Vagina (tissue), 2 donors: ENCODE data around the gene TRAPPC1. TPM values are rescaled to one million over a fixed set of nuclear protein-coding genes. Genes with fewer than 3 reads are reported as not detected.

Experiments used
- DNase-seq, 2 donors: peaks; one replicate each; pipeline ENCODE4 v3.0.0-alpha.2; 2017; ENCODE audit errors: extremely low spot score in 2 of 2
- H3K27ac ChIP-seq: fragments of 200-600 bp; sonication (generic); one replicate; pipeline ENCODE4 v1.5.1; 2019
- H3K27me3 ChIP-seq: fragments of 200-600 bp; sonication (generic); one replicate; pipeline ENCODE4 v1.5.1; 2019
- H3K36me3 ChIP-seq, 2 donors: fragments of 200-600 bp; sonication (generic); one replicate each; pipeline ENCODE4 v1.5.1; 2017 to 2019
- H3K4me1 ChIP-seq: fragments of 200-600 bp; sonication (generic); one replicate; pipeline ENCODE4 v1.5.1; 2019
- H3K4me3 ChIP-seq, 2 donors: fragments of 200-600 bp; sonication (generic); 1 replicate in 1 of 2; 2 replicates in 1 of 2; pipeline ENCODE4 v1.5.1; 2016 to 2019
- H3K9me3 ChIP-seq: fragments of 200-600 bp; sonication (generic); one replicate; pipeline ENCODE4 v1.5.1; 2019
- POLR2A ChIP-seq, 2 donors: fragments of 450-650 bp; IDR thresholded peaks; one replicate each; pipeline ENCODE4 v1.6.1; 2017; ENCODE audit warnings: antibody characterized with exemption in 2 of 2, mild to moderate bottlenecking in 2 of 2, moderate library complexity in 2 of 2
- POLR2AphosphoS5 ChIP-seq, 2 donors: sonication (generic); formaldehyde crosslinking; IDR thresholded peaks; one replicate each; pipeline ENCODE4 v1.9.0; 2017; ENCODE audit warnings: antibody characterized with exemption in 2 of 2, mild to moderate bottlenecking in 2 of 2, low read depth in 1 of 2; ENCODE audit not compliant: insufficient read depth in 1 of 2
- intact Hi-C: fragments of 100-400 bp; cut with DNase I; formaldehyde crosslinking; loops from one replicate; pipeline ENCODE4 v1.15.1; 2023
- total RNA-seq: library from RNA; depleted of rRNA; stranded (reverse); fragments of >200 nt; gene quantifications from one replicate; pipeline ENCODE4 v1.2.3, GENCODE V29; 2016
- TF ChIP-seq, protein P1 (sequence below), 3 experiments: fragments of 450-650 bp in 2 of 3; fragments of 200-600 bp in 1 of 3; sonication (generic) in 1 of 3; IDR thresholded peaks; one replicate each; pipeline ENCODE4 v1.5.1; 2017 to 2019; ENCODE audit warnings: antibody characterized with exemption in 3 of 3, mild to moderate bottlenecking in 2 of 3, moderate library complexity in 2 of 3

TRAPPC1 gene
- total RNA-seq, 1 donor from 2014 or later, result 74.4 TPM

DNA sequence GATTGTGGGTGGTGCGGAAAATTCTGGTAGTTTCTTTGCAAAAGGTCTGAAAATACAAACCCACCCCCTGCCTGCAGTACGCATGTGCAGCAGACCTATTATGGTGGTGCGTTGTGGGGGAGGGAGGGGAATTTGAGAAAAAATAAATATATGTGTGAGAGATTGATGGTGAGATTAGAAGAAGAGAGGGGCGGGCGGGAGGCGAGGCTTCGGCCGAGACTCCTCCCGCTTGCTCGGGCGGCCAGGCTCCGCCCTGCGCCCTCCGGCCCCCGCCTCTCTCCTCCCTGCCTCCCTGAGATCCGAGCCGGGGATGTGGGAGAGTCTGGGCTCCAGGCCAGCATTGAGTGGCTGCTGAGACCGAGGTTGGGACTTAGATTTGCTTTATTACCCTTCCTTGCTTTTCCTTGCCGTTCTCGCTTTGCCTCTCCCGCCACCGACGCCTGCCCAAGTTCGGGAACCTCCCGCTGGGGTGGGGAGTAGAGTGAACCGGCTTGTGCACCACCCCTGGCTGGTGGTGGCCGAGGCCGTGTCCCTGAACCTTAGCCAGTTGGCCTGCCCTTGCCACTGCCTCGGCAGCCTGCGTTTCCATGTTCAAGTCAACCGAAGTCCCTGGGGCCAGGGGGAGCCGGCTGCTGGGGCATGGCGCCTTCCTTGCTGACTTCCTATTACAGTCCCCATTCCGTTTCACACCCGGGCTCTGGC lies 44.1 kb downstream of the TRAPPC1 start:
- no peaks in the 10 kb centered on the region for H3K27me3 ChIP-seq
- H3K9me3 ChIP-seq, result no peaks in the 10 kb centered on the region
- DNase-seq, result peak in 1 of 2 donors; percentile 95
- H3K4me1 ChIP-seq, result peaks cover 49% of the 10 kb centered on the region
- TF ChIP-seq POLR2AphosphoS5 (IDR thresholded peaks at IDR 0.05; ENCODE audit: insufficient read depth in 1 of 2, low read depth in 1 of 2) (peak; percentile 68 to 87), POLR2A (IDR thresholded peaks at IDR 0.05) (peak in 1 of 2 donors; percentile 40)
- TF ChIP-seq, protein P1, sequence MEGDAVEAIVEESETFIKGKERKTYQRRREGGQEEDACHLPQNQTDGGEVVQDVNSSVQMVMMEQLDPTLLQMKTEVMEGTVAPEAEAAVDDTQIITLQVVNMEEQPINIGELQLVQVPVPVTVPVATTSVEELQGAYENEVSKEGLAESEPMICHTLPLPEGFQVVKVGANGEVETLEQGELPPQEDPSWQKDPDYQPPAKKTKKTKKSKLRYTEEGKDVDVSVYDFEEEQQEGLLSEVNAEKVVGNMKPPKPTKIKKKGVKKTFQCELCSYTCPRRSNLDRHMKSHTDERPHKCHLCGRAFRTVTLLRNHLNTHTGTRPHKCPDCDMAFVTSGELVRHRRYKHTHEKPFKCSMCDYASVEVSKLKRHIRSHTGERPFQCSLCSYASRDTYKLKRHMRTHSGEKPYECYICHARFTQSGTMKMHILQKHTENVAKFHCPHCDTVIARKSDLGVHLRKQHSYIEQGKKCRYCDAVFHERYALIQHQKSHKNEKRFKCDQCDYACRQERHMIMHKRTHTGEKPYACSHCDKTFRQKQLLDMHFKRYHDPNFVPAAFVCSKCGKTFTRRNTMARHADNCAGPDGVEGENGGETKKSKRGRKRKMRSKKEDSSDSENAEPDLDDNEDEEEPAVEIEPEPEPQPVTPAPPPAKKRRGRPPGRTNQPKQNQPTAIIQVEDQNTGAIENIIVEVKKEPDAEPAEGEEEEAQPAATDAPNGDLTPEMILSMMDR (IDR thresholded peaks at IDR 0.05), result no peak
- peaks cover 0 to 19% of the 10 kb centered on the region in 2 donors for H3K36me3 ChIP-seq
- peak overlapping the region; percentile 56 to 86 for H3K4me3 ChIP-seq
- H3K27ac ChIP-seq, result peak overlapping the region; percentile 98
- intact Hi-C loops, result loop anchor here (5.0 kb wide), 1 partner anchor 35 kb away; no protein-coding TSS in a partner anchor

DNA sequence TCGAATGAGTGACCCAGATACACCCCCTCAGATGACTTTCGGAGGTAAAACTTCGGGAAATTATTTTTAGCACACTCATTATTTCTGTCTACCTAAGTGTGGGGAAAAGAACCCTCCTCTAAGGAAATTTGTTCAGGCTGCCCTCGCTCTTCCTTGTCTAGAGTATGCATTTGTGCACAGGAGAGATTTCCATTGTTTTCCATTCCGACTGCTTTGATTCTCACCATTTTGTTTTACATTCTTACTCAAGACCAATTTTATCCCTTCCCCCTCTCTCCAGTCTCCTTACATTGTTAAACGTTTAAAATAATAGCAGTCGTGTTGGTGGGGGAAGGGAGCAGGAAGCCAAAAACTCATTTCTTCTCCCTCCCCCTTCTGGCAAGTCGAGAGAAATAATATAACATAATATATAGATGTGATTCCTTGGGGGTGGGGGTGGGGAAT lies 44.7 kb downstream of the TRAPPC1 start:
- peak overlapping the region; percentile 98 for H3K27ac ChIP-seq
- peak overlapping the region; percentile 56 to 86 for H3K4me3 ChIP-seq
- H3K27me3 ChIP-seq, result no peaks in the 10 kb centered on the region
- H3K9me3 ChIP-seq, result no peaks in the 10 kb centered on the region
- no peak for DNase-seq
- intact Hi-C loops, result loop anchor here (5.0 kb wide), 1 partner anchor 35 kb away; no protein-coding TSS in a partner anchor
- H3K4me1 ChIP-seq, result peaks cover 55% of the 10 kb centered on the region
- TF ChIP-seq, protein P1 (IDR thresholded peaks at IDR 0.05), result no peak
- TF ChIP-seq POLR2AphosphoS5 (IDR thresholded peaks at IDR 0.05; ENCODE audit: insufficient read depth in 1 of 2, low read depth in 1 of 2), result no peak
- peaks cover 0 to 16% of the 10 kb centered on the region in 2 donors for H3K36me3 ChIP-seq

DNA sequence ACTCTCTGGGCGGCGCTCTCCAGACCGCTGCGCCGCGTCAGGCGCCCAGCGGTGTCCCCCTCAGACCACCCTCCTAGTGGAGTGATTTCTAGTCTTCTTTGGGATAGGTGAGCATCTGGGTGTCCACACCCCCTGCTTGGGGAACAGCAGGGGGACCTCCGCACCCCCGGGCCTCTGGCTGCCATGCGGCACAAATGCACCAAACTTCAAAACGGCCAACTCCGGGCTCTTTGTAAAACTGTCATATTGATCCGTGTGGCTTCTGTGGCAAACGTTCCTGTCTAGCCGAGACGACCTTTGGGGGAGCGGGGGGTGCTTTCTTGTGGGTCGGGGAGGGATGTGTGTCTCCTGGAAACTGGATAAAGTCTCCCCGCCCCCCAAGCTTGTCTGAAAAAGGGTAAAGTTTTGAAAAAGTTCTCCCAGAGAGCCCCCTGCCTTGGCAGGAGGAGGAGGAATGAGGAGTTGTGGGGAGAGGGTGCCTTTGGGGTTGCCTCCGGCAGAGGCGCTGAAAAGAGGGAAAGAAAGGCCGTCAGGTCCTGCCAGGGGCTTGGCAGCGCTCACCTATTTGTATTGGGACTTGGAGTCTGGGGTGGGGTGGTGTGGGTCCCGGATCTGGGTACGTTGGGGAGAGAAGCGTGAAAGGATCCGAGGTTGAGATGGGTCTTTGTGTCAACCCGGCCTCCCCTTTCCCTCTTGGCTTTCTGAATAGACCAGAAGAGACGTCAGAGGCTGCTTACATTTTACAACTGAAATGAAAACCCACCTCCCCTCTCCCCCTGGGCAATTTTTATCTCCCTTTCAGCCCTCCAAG lies 45.3 kb downstream of the TRAPPC1 start:
- no peak for TF ChIP-seq POLR2A (IDR thresholded peaks at IDR 0.05)
- TF ChIP-seq, protein P1 (IDR thresholded peaks at IDR 0.05), result no peak
- no peak for TF ChIP-seq POLR2AphosphoS5 (IDR thresholded peaks at IDR 0.05; ENCODE audit: insufficient read depth in 1 of 2, low read depth in 1 of 2)
- Histone ChIP-seq H3K9me3 (no peaks in the 10 kb centered on the region), H3K27ac (peak overlapping the region; percentile 98), H3K4me1 (peaks cover 61% of the 10 kb centered on the region), H3K4me3 (peak overlapping the region; percentile 56 to 86), H3K27me3 (no peaks in the 10 kb centered on the region), H3K36me3 (peaks cover 0 to 10% of the 10 kb centered on the region in 2 donors)
- intact Hi-C loops, result loop anchor here (5.0 kb wide), 1 partner anchor 34 kb away; no protein-coding TSS in a partner anchor
- DNase-seq, result peak in 1 of 2 donors; percentile 90

DNA sequence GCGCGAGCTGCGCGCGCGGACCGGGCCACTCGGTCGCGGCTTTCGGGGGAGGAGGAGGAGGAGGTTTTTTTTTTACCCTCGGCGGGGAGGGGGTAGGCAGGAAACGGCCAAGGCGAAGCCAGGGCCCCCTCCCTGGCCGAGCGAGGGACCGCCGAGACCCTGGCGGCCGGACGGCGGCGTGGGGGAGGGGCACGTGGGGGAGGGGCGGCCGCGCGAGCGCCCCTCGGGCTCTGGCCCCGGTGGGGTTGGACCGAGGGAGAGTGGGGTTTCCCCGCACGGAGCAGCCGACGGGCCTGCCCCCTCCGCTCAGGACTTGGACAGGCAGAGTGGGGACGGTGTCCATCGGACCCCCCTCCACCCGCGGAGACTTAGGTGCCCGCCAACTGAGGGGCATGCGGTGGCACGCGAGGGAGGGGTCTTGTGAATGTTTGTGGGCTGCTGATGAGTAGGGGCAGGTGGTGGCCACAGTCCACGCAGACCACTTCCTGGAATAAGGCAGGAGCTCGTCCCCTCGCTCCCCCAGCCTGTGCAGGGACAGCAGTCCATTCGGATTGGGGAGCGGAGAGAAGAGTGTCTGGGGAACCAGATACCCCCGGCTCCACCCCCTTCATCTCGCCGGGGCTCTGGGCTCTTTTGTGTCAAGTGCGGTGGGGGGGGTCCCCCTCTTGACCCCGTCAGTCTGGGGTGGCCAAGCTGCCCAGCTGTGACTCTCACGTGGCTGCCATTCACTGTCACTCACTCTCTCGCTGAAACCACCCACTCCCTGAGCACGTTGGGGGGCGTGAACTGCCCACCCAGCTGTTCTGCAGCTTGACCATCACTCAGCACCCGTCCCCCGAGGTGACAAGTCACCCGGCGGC lies 46.1 kb downstream of the TRAPPC1 start:
- DNase-seq, result no peak
- Histone ChIP-seq H3K4me1 (peaks cover 69% of the 10 kb centered on the region), H3K27ac (peak overlapping the region; percentile 98), H3K27me3 (no peaks in the 10 kb centered on the region), H3K4me3 (peak overlapping the region; percentile 56 to 86), H3K9me3 (no peaks in the 10 kb centered on the region), H3K36me3 (peaks cover 0 to 7% of the 10 kb centered on the region in 2 donors)
- intact Hi-C loops, result loop anchor here (5.0 kb wide), 1 partner anchor 33 kb away; no protein-coding TSS in a partner anchor
- TF ChIP-seq POLR2AphosphoS5 (IDR thresholded peaks at IDR 0.05; ENCODE audit: insufficient read depth in 1 of 2, low read depth in 1 of 2), result peak in 1 of 2 donors; percentile 79
- TF ChIP-seq, protein P1 (IDR thresholded peaks at IDR 0.05), result no peak
